Endodermal cell (in vitro differentiated cells): Measurements from ENCODE around the gene BANP. TPM values are rescaled to one million over a fixed set of nuclear protein-coding genes. Genes with fewer than 3 reads are reported as not detected.
"Not testable (repeated sequence)": the region's sequence is repeated elsewhere in the genome, so short reads cannot be mapped to it uniquely, and the experiment has no call there.

Experiments
- DNase-seq: peaks from one replicate; pipeline ENCODE4 v3.0.0-alpha.2; 2017
- H3K27ac ChIP-seq: 2 replicates; pipeline ENCODE4 v1.5.1; 2013; ENCODE audit warnings: mild to moderate bottlenecking, low read depth, low read length, moderate library complexity
- H3K27me3 ChIP-seq: 2 replicates; pipeline ENCODE4 v1.6.1; 2013; ENCODE audit warnings: mild to moderate bottlenecking, low read length, moderate library complexity; ENCODE audit not compliant: insufficient read depth, control insufficient read depth, poor library complexity, severe bottlenecking
- H3K36me3 ChIP-seq: 2 replicates; pipeline ENCODE4 v1.7.0; 2013; ENCODE audit warnings: mild to moderate bottlenecking, low read length, moderate library complexity; ENCODE audit not compliant: control insufficient read depth, insufficient read depth
- H3K4me1 ChIP-seq: one replicate; pipeline ENCODE4 v1.7.0; 2013; ENCODE audit warnings: low read length; ENCODE audit not compliant: control insufficient read depth, insufficient read depth
- H3K4me3 ChIP-seq: 2 replicates; pipeline ENCODE4 v1.5.1; 2013; ENCODE audit warnings: mild to moderate bottlenecking, low read length, moderate library complexity
- H3K9ac ChIP-seq: 2 replicates; pipeline ENCODE4 v1.6.1; 2013; ENCODE audit warnings: mild to moderate bottlenecking, low read length, moderate library complexity; ENCODE audit not compliant: poor library complexity, severe bottlenecking; ENCODE audit errors: extremely low read depth
- H3K9me3 ChIP-seq: 2 replicates; pipeline ENCODE4 v1.6.1; 2013; ENCODE audit warnings: mild to moderate bottlenecking, low read length, moderate library complexity; ENCODE audit not compliant: control insufficient read depth
- H3K27ac Mint-ChIP-seq: 2 replicates; pipeline ENCODE4 v1.8.0; 2020; ENCODE audit warnings: mixed read lengths
- H3K27me3 Mint-ChIP-seq: 2 replicates; pipeline ENCODE4 v1.8.0; 2021; ENCODE audit warnings: mild to moderate bottlenecking, mixed read lengths; ENCODE audit not compliant: insufficient read depth
- H3K36me3 Mint-ChIP-seq: 2 replicates; pipeline ENCODE4 v1.8.0; 2020; ENCODE audit warnings: low read depth, mixed read lengths
- H3K4me1 Mint-ChIP-seq: 2 replicates; pipeline ENCODE4 v1.8.0; 2020; ENCODE audit warnings: mixed read lengths
- H3K4me3 Mint-ChIP-seq: 2 replicates; pipeline ENCODE4 v1.8.0; 2020; ENCODE audit warnings: mild to moderate bottlenecking, moderate library complexity, mixed read lengths
- H3K9me3 Mint-ChIP-seq: 2 replicates; pipeline ENCODE4 v1.8.0; 2020; ENCODE audit warnings: mild to moderate bottlenecking, mixed read lengths
- WGBS, 2 experiments: methylation state at CpG; one replicate each; pipeline versions ENCODE4 v1.1.5 to v1.1.7; 2013; ENCODE audit warnings: missing lambda C conversion rate in 2 of 2, mixed read lengths in 1 of 2; ENCODE audit not compliant: insufficient coverage in 1 of 2, insufficient read length in 1 of 2; 5-methylcytosine and 5-hydroxymethylcytosine counted together
- total RNA-seq, 2 donors: library from RNA; stranded (reverse); fragmentation: NEBNext Ultra II Directional in 1 of 2; extraction: Animal tissue kit (Norgen Biotek cat#: 25700) in 1 of 2; gene quantifications; 2 replicates in 1 of 2; 3 replicates in 1 of 2; pipeline ENCODE4 v1.2.1, GENCODE V29; 2021

Gene BANP
- total RNA-seq, 2 donors from 2014 or later: 39.5 to 45.5 TPM

DNA sequence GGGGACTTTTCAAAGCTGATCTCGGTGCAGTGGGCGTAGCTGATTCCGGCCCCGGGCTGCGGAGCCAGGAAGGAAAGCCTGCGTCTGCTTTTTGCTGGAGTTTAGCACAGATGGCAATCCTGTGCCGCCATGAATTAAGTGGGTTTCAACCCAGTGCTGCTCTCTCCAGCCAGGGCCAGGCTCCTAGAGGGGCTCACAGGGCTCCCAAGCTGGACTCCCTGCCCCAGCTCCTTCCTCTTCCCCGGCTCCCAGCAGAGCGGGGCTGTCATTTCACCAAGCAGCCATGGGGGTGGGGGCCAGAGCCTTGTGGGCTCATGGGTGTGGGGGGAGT is 140.7 kb downstream of the BANP start:
- not testable (repeated sequence) for H3K4me3 ChIP-seq, H3K27ac Mint-ChIP-seq, H3K4me1 ChIP-seq, DNase-seq, H3K9ac ChIP-seq, H3K27me3 Mint-ChIP-seq, H3K27me3 ChIP-seq, H3K9me3 ChIP-seq, H3K36me3 Mint-ChIP-seq, H3K36me3 ChIP-seq, H3K4me3 Mint-ChIP-seq, H3K27ac ChIP-seq, H3K4me1 Mint-ChIP-seq
- 78 to 83% methylated on average over 5 to 7 of the region's 9 CpGs for WGBS, 2 experiments
- H3K9me3 Mint-ChIP-seq: peaks cover 14% of the 10 kb centered on the region

DNA sequence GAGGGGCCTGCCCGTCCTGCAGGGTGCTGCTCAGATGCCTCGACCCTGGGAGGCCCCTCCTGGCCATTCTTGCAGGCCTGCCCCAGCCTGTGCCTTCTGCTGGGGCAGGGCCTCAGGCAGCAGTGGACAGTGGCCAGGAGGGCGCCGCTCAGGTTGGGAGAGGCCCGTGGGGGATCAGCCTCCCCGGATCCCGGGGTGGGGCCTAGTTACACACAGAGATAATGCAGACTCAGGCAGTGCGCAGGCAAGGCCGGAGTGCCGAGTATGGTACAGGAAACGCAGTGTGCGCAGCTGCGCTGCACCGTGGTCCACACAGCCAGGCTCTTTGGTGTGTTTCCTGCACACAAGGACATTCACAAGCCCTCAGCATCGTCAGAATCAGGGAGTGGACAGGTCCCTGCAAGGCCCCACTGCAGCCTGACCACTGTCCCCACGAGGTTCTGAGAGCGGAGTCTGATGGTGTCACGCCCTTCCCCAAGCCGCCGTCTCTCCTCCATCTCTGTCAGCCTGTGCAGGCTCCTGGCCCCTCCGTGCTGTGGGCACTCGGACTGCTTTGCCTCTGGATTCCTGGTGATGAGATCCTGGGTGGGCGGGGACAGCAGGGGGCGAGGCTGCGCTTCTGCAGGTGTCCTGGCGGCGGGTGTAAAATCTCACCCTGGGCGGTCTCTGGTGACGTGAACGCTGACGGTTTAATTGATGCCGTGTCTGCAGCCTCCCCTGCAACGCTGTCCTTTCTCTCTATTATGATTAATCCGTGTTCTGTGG is 141.7 kb downstream of the BANP start:
- not testable (repeated sequence) for H3K4me1 Mint-ChIP-seq, H3K27ac ChIP-seq, H3K4me3 ChIP-seq, H3K27me3 Mint-ChIP-seq, H3K4me1 ChIP-seq, H3K36me3 ChIP-seq, H3K9ac ChIP-seq, H3K27ac Mint-ChIP-seq, H3K4me3 Mint-ChIP-seq, H3K36me3 Mint-ChIP-seq, H3K9me3 ChIP-seq, H3K27me3 ChIP-seq, DNase-seq
- 93% methylated on average over 7 to 15 of the region's 34 CpGs for WGBS, 2 experiments
- H3K9me3 Mint-ChIP-seq: peaks cover 22% of the 10 kb centered on the region

GRCh38 chr16:88093556-88094252 is 142.5 kb downstream of the BANP start:
- H3K4me1 Mint-ChIP-seq, H3K27me3 Mint-ChIP-seq, DNase-seq, H3K27me3 ChIP-seq, H3K27ac ChIP-seq, H3K27ac Mint-ChIP-seq, H3K4me1 ChIP-seq, H3K9me3 ChIP-seq, H3K36me3 ChIP-seq, H3K4me3 ChIP-seq, H3K4me3 Mint-ChIP-seq, H3K36me3 Mint-ChIP-seq, H3K9ac ChIP-seq: not testable (repeated sequence)
- WGBS, 2 experiments: 67 to 89% methylated on average over 3 to 22 of the region's 25 CpGs
- peaks cover 23% of the 10 kb centered on the region for H3K9me3 Mint-ChIP-seq

DNA sequence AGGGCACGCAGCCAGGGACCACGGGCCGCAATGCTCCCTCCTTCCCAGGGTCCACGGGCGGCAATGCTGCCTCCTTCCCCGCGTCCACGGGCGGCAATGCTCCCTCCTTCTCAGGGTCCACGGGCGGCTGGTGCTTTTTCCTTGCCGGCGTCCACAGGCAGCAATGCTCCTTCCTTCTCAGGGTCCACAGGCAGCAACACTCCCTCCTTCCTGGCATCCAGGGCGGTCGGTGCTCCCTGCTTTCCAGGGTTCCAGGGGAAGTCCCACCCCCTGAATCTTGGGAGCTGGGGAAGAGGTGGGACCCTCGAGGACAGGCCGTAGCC is 143.0 kb downstream of the BANP start:
- not testable (repeated sequence) for H3K27ac Mint-ChIP-seq, H3K9ac ChIP-seq, H3K36me3 ChIP-seq, H3K9me3 ChIP-seq, H3K27me3 ChIP-seq, H3K4me3 Mint-ChIP-seq, H3K4me1 ChIP-seq, H3K36me3 Mint-ChIP-seq, H3K4me3 ChIP-seq, H3K27ac ChIP-seq, H3K4me1 Mint-ChIP-seq, H3K27me3 Mint-ChIP-seq, DNase-seq
- 60 to 96% methylated on average over 1 to 17 of the region's 17 CpGs for WGBS, 2 experiments
- H3K9me3 Mint-ChIP-seq: peaks cover 23% of the 10 kb centered on the region

DNA sequence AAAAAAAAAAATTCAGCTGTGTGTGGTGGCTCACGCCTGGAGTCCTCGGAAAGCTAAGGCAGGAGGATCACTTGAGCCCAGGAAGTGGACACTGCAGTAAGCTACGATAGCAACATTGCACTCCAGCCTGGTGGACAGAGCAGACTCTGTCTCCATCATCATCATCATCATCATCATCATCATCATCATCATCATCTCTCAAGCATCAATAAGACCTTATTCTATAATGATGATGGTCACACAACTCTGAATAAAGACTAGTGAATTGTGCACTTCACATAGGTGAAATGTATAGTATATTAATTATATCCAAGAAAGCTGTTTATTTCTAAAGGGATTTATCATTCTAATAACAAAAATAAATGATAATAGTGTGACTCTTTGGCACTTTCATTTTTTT is 143.7 kb downstream of the BANP start:
- H3K36me3 ChIP-seq, H3K27me3 ChIP-seq, H3K9me3 ChIP-seq, H3K4me1 Mint-ChIP-seq, H3K27ac Mint-ChIP-seq, H3K27me3 Mint-ChIP-seq, H3K4me1 ChIP-seq, H3K4me3 Mint-ChIP-seq, H3K27ac ChIP-seq, H3K36me3 Mint-ChIP-seq, DNase-seq, H3K9ac ChIP-seq, H3K4me3 ChIP-seq: not testable (repeated sequence)
- 88 to 92% methylated on average over 1 to 3 of the region's 3 CpGs for WGBS, 2 experiments
- H3K9me3 Mint-ChIP-seq: peaks cover 23% of the 10 kb centered on the region

- H3K9me3 Mint-ChIP-seq: peaks cover 23% of the 10 kb centered on the region
- not testable (repeated sequence) for DNase-seq, H3K36me3 ChIP-seq, H3K27me3 Mint-ChIP-seq, H3K4me1 Mint-ChIP-seq, H3K27ac Mint-ChIP-seq, H3K4me1 ChIP-seq, H3K4me3 Mint-ChIP-seq, H3K9ac ChIP-seq, H3K4me3 ChIP-seq, H3K27ac ChIP-seq, H3K9me3 ChIP-seq, H3K36me3 Mint-ChIP-seq, H3K27me3 ChIP-seq
- 81% methylated on average over 2 of the region's 2 CpGs; no CpG with 5 or more reads in 1 of the 2 experiments for WGBS, 2 experiments
Measured at GRCh38 chr16:88096659-88097058, 145.4 kb downstream of the BANP start.
